NCI-H82 (cell line): Measurements from ENCODE around the gene CCDC167.

ENCODE experiments used
- DNase-seq: peaks from one replicate; lab custom pipeline; 2025; lab: John Stamatoyannopoulos, UW

CCDC167 gene

DNA sequence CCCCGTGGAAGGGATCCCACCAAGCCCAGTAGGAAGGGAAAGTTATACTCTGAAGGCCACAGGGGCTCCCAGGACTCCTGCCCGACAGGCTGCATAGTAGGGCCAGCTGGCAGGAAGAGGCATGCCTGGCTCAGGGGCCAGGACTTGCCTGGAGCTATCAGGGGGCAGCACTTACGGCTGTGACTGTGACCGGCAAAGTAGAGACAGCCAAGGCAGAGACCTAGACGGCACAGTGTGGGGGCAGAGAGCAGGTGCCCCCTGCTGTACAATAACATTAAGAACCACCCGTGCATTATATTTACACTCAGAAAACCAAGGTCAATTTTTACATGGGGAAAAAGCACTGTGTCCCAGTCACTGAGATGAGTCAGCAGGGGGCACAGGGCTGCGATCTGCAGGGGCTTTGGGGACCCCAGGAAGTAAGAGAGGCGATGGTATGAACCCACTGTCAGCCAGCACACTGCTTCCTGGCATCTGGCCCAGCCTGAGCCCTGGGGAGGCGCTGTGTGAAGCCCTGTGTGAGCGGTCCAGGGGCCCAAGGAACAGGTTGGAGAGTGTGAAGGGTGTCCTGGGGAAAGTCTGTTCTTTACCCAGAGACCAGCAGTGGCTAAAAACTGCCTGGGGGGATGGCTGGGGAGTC lies 9.9 kb downstream of the CCDC167 start:
- DNase-seq, result no peak

DNA sequence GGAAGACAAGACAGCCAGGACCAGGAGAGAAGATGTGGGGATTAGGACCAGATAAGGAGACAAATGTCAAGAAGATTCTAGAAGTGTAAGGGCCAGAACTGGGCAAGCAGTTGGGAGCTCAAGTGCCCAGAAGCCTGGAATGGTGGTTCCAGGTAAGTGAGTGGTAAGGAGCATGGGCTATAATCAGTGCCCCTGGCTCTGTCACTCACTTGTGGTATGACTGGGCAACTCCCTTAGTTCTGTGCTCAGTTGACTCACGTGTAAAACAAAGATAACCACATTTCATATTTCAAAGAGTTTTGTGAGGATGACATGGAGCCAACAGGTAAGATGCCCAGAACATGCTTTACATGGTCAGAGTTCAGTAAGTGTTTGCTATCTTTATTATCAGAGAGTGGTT lies 11.2 kb downstream of the CCDC167 start:
- no peak for DNase-seq

DNA sequence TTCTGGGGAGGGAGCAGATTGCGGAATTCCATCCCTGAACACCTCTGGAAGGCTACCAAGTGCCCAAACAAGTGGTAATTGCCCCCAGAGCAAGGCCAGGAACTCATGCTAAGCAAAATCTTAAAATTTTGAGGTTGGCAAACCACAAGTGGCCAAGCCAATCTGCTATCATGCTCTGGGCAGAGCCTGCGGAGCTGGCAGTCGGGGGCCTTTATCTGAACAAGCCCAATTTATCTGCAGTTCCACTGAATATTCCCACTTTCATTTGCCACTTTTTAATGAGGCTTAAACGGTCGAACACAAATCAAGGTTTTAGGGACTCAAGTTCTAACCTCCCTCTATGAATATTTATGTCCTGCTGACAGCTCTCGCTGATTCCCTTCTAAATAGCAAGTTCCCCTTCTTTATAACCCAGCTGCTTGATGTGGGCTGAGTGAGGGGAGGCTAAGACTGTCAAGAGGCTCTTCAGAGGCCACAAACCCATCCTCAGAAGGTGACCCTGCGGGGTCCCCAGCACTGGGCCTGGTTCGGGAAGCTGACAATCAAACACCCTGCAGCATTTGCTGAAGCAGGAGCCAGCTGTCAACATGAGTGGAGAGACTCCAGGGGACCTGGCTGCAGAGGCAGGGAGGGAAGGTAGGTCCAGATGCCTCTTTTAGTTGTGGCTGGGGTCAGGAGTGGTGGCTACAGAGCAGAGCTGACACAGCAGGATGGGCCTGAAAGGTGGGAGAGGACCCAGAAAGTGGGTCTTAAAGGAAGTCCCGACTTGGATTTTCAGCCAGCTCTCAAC lies 11.9 kb downstream of the CCDC167 start:
- no peak for DNase-seq

DNA sequence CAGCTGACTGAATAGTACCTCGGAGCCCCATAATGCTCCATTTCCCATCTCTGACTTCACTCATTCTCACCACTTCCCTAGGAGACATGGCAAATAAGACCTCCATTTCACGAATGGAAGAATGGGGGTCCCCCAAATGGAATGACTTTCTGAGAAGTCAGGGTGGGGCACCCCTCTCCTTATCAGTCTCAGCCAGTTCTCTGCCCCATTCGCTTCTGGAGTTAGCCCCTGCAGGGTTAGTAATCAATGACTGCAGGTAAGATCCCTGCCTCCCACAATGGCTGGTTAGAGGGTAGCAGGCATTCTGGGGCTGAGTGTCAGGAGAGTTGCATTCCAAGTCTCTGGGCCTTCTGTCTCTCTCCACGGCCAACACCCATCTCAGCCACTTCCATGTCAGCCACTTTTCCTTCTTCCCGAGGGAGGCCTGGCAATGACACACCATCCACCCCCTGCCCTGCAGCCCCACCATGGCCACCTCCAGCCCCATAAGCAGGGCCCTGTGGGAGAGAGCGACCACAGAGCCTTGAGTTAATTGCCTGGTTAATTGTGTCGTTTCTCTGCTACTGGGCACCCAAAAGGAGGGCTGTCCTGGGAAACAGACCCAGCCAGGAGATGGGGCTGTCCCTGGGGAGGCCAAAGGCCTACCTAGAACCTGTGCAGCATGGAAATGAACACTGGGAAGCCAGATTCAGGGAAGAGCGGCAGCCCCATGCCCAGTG lies 13.4 kb downstream of the CCDC167 start:
- no peak for DNase-seq

DNA sequence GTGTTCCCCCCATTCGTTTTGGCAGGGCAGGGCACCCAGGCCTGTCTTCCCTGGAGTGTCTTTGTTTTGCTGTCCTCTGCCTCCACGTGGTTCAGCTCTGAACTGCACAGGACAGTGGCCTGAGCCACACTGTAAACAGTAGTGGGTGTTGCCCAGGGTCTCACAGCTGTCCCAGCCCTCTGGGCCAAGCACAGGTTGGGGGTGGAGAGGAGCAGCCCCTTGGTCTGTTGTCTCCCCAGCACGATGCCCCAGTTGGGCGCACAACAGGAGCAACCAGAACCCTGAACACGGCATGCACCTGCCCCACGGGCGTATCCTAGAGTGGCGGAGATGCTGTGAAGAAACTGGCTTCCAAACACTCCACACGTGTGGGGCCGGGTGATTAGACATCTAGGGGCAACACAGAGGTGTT lies 14.4 kb downstream of the CCDC167 start:
- DNase-seq, result peak; percentile 61

DNA sequence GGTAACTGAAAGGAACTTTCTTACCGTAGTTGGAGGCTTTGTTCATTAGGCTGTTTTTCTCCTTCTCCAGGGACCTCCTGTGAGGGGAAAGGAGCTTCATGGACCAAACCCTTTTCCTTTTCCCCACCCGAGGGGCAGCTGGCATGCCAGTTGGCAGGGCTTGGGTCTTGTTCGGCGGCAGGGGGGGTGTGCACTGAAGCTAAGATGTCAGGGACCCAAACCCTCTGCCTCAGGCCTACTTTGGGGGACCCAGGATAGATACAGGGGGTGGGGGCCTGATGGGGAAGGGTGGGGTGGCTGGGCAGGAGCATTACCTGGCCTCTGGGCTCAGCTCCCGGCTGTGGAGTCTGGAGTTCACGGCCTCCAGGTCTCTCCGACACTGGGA lies 14.9 kb downstream of the CCDC167 start:
- DNase-seq, result no peak

DNA sequence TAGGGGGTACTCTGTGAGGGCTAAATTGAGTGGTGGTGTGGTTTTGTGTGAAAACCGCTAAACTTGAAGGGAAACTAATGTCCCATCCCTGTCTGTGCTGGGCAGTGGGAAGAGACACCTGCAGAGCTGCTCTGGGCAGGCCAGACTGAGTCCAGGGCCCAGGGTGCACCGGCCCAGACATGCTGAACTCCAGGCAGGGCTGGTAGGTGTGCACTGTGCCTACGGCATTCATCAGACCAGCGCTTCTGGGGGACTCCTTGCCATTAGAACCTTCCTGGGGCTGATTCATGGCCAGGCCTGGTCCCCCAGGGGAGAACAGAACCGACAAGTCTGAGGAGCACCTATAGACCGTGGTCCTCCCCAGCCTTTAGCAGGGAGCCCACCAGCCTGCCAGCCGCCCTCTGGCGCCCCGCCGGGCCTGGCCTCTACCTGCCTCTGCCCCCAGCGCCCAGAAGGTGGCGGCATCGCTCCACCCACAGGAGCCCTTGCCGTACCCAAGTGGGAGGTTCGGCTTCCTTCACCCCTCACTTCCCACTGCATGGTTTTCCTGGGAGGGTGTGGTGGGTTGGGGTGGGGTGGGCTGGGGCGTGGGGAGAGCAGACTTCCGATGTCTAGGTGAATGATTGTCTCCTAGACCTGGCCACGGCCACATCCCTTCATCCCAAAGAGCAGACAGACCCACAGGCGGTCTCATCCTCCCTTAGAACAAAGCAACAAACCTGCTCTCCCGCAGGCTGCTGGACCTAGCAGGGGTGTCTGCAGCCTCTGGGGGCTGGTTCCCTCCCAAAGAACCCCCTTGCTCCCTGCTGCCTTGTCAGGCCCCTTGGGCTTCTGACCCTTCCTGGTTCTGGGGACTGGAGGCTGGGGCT lies 15.5 kb downstream of the CCDC167 start:
- DNase-seq, result peak; percentile 80

DNA sequence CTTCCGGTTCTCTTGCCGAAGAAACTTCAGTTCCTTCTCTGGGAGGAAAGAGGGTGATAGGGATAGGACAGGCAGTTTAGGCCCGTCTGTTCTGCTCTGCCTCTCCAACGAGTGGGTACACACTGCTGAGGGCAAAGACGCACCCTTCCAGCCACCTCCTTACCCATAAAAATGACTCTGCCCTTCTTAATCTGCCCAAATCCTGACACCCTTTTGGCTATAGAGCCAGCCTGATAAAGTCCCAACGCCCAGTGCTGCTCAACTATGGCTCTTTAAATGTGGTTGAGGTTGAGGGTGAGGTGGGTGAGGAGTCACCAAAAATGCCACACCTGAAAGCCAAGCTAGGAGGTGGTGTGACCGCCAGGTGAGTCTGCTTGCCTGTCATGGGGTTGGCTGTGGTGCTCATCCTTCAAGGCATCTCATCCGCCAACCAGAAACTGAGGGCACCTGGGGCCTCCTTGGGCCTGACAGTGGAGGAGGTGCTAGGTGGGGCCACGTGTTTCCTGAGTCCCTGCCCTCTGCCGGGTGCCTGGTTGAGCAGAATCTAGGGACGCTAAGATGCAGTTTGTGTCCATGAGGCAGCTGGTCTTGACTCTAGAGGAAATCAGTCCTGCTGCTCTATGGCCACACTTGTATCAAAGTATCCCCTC lies 16.3 kb downstream of the CCDC167 start:
- no peak for DNase-seq

DNA sequence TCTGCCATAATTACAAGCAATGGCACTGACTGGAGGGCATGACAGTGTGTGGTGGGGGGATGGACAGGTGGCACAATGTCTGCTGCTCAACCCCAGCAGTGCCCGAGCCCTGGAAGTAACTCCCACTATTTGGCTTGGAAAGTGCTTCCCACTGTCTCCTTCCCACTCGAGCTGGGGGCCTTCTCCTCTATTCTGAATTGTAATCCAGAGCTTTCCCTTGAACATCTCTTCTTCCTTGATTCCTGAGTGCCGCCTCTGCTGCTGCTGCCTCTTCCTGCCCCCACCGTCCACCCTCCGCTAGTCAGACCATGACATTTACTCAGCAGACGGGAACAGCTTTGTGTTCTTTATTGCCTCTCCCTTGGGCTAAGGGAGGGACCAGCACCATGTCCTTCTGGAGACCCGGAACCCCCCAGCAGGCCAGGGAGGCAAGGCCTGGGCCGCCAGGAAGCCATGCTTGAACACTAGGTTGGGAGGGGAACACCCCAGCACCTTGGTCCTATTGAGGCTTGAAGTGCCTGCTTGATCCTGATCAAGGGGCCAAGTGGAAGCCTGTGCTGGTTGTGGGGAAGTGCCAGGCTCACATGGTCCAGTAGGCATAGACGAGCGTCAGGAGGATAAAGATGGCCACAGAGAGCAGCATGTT lies 17.0 kb downstream of the CCDC167 start:
- no peak for DNase-seq

DNA sequence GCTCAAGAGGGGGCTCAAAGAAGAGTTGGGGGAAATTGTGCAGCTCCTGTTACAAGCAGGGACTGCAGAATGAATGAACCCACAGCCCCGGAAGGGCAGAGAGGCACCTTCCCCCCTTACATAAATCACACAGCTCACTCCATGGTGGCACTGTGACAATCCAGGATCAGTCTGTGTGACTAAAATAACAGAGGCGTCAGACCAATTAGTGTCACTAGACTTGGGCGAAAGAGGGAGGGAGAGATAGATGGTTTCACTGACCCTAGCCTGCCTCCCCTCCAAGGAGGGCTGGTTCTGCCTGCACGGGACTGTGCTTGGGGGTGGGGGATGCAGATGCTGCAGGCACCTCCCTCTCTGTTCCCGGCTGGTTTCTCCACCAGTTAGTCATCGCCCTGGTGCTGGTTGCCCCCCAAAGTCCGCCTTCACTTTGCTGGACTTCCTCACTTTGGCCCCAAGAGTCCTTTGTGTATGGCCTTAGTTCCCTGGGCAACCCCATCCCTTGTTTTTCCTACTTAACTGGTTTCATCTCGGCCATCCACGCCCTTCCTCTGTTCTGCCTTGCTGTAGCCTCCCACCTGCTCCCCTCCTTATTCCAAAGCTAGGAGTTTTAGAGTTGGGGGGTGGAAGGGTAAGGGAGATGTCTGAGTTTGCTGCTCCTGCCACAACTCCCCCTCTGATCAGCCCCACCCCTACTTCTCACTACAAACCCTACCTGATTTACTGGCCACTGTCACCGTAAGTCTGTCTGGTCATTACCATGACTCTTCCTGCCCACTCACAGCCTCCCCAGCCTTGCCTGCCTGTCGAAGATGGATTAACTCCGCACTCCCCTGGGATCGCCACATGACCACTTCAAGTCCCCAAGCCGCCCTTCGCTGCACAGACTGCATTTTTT lies 17.7 kb downstream of the CCDC167 start:
- peak; percentile 61 for DNase-seq

DNA sequence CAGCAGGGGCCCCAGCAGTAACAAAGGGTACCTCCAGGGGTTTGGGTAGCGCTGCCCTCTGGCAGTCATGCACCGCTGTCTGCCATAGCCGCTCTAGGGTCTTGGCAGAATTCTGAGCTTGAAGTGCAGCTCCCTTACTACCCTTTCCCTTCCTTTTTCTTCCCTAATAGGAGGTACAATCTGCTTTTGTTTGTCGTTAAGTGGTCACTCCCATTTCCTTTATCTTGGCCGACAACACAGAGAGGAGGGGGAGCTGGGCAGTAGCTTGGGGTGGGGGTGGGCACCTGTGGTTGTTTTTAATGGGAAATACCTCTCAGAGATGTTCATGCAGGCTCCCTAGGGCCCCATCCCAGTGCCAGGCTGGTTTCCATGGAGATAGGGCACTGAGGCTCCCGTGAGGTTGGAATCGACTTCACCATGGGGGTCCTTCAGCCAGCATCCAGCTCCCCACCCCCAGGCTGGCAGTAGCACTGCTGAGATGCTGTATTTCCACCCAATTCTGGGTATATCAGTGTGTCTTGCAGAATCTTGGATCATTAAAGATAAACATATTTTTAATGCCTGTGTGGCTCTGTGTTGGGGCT lies 18.6 kb downstream of the CCDC167 start:
- DNase-seq, result no peak

DNA sequence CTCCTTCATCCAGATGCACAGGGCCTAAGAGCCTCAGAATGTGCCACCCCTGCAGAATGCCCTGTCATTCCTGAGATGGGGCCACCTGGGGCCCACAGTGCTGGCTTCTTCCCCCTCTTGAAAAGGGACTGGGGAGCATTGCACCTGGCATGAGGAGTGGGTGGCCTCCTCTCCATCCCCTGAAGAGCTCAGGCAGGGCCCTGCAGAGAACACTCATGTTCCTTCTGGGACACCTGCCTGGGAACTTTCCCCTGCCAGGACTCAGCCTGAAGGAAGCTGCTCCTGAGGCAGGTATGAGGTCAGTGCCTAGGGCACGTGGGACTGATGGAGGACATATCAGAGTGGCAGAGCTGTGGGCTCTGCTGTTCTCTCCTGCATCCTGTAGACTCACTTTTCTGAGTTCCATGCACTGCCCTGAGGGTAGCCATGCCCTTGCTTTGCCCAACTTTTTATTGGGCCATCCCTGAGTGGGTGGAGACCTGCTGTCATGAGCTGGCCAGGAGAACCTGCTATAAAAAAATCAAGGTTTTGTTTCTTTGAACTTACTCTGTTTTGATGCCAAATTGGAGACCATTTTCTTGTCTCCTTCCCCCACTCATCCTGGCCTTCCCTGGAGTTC lies 19.5 kb downstream of the CCDC167 start:
- DNase-seq, result no peak

DNA sequence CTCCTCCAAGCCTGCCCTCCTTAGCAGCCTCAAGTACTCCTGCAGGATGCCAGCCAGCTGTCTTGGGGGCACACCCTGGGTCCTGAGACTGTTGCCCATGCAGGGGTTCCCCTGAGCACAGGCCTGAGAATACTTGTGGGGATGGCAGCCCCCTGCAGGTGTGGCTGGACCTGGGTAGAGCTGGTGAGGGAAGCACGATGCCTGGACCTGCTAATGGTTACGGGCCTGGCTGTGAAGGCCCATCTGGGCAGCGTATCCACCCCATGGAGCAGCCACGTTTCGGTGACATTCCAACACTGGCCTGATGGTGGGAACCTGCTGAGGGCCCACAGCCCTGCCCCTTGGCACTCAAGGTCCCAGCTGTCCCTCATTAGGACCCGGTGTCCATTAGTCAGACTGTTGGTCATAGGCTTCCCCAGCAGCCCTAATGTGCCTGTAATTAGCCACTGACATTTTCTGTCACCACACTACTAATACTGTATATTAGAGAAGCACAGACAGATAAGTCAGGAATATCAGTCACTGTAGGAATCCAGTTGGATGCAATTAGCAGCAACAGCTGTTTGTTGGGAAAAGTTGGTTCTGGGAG lies 20.3 kb downstream of the CCDC167 start:
- DNase-seq, result no peak

DNA sequence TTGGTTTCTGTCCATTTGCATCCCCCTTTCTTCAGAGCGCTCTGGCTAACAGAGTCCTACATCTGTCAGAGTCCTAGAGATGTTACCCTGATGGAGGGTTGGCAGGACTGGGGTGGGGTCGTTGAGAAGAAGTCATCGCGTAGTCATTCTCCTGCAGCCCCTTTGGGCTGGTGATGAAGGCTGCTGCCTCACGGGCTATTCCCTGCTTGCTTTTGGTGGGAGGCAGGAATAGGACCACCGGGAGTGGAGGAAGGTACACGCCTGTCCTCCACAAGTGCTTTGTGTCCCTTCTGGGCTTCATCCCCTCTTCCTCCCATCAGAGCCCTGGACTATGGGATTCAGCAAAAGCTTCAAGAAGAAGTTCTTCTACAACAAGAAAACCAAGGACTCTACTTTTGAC lies 20.9 kb downstream of the CCDC167 start:
- no peak for DNase-seq

DNA sequence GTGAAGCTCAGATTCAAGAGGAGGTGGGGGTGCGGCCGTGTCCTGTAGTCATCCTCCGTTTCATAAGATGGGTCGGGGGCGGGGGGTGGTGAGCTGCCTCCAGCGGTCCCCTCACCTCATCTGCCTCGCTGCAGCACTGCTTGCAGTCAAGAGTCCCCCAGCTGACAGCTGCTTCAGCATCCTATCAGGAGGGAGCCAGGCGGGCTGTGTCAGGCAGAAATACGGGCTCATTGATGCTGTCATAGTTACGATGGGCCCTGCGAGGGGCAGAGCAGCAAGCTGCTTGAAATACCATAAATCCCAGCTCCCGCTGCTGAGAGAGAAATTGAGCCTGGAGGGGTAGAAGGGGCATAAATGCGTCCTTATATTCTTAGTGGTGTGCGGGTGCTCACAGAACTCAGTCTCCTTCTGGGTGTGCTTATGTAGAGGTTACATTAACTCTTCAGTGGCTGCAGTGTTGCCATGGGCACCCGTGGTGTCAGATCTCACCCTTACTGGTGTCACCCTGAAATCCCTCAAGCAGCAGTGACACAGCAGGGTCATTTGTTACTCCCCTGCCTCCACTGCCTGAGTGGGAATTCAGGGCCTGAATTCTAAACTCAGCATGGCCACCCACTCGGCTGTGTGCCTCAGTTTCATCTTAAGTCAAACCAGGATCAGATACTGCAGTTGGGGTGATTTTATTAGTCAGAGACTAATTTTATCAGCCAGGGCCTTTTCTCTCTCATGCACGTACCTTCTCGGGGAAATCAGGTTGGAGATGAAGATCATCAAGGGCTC lies 21.8 kb downstream of the CCDC167 start:
- DNase-seq, result no peak

DNA sequence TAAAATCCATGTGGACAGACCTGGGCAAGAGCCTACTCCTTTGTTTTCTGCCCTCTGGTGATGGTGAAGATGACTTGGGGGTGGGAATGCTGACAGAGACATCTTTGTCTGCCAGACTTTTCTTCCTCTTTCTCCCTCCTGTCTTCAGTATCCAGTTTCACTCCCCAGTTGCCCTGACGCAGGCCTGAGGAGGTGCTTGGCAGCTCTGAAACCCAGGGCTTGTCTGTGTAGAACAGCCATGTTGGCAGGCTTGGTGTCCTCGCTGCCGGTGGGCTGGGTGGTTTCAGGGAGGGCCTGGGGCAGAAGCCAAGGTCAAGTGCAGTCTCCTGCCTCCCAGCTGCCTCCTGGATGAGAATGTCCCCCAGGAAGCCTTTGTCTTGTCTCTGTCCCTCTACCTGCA lies 22.5 kb downstream of the CCDC167 start:
- no peak for DNase-seq

DNA sequence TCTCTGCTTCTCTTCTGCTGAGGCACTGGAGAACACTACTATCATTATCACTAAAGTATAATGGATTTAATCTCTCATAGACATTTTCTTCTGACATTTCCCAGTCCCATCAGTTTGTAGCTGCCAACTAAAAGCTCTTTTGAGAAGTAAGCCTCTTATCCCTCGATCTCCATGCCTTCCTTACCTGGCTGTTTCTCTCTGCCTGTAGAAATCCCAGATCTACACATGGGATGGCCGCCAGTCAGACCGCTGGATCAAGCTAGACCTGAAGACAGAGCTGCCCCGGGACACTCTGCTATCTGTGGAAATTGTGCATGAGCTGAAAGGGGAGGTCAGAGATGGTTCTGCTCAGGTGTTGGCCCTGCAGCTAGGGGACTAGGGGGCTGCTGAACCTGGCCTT lies 25.4 kb downstream of the CCDC167 start:
- no peak for DNase-seq
